NB4 (cell line): ENCODE data around the gene LPAR1.

Experiments
- POLR2A ChIP-seq: IDR thresholded peaks from 2 replicates; pipeline ENCODE4 v1.6.1; 2011; ENCODE audit warnings: mild to moderate bottlenecking; ENCODE audit not compliant: insufficient read length; ENCODE audit errors: extremely low read depth
- TF ChIP-seq, protein P1 (sequence below): IDR thresholded peaks from one replicate; pipeline ENCODE4 v1.5.1; 2012; ENCODE audit warnings: low read depth, low read length

DNA sequence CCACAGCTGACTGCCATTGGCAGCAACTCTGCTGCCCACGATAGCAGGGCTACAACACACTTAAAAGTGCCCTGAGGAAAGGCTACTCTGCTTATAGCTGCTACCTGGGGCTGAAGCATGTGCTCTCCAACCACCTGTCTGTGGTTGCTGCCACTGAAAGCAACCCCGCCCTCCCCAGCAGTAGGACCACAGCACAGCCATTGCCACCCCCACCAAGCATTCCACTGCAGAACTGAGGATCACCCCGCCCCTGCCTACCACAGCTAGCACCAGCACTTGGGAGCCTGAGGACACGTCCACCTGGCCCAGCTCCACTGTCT lies 85.8 kb downstream of the LPAR1 start:
- TF ChIP-seq, protein P1, sequence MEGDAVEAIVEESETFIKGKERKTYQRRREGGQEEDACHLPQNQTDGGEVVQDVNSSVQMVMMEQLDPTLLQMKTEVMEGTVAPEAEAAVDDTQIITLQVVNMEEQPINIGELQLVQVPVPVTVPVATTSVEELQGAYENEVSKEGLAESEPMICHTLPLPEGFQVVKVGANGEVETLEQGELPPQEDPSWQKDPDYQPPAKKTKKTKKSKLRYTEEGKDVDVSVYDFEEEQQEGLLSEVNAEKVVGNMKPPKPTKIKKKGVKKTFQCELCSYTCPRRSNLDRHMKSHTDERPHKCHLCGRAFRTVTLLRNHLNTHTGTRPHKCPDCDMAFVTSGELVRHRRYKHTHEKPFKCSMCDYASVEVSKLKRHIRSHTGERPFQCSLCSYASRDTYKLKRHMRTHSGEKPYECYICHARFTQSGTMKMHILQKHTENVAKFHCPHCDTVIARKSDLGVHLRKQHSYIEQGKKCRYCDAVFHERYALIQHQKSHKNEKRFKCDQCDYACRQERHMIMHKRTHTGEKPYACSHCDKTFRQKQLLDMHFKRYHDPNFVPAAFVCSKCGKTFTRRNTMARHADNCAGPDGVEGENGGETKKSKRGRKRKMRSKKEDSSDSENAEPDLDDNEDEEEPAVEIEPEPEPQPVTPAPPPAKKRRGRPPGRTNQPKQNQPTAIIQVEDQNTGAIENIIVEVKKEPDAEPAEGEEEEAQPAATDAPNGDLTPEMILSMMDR = no peak
- TF ChIP-seq POLR2A = no peak
